IPS DF 6.9 (cell line): ENCODE results near the gene AGFG1.

Experiments
- DNase-seq: peaks from one replicate; pipeline ENCODE4 v3.0.0-alpha.2; 2013; ENCODE audit warnings: low read depth, low spot score
- H3K27ac ChIP-seq: one replicate; pipeline ENCODE4 v1.5.1; 2013; ENCODE audit warnings: low read length, control low read depth
- H3K27me3 ChIP-seq: 2 replicates; pipeline ENCODE4 v1.6.1; 2013; ENCODE audit warnings: mild to moderate bottlenecking, low read length; ENCODE audit not compliant: control insufficient read depth, insufficient read depth
- H3K36me3 ChIP-seq: 2 replicates; pipeline ENCODE4 v1.6.1; 2013; ENCODE audit warnings: low read length; ENCODE audit not compliant: control insufficient read depth, insufficient read depth
- H3K4me1 ChIP-seq: 2 replicates; pipeline ENCODE4 v1.6.1; 2013; ENCODE audit warnings: low read length; ENCODE audit not compliant: control insufficient read depth, insufficient read depth
- H3K4me3 ChIP-seq: 2 replicates; pipeline ENCODE4 v1.5.1; 2013; ENCODE audit warnings: mild to moderate bottlenecking, low read length
- H3K9me3 ChIP-seq: 2 replicates; pipeline ENCODE4 v1.6.1; 2013; ENCODE audit warnings: low read length, inconsistent platforms; ENCODE audit not compliant: control insufficient read depth, insufficient read depth
- WGBS: extraction: QIAGEN DNeasy Blood & Tissue Kit; methylation state at CpG from one replicate; pipeline ENCODE4 v1.1.7; 2013; ENCODE audit warnings: mixed read lengths, missing lambda C conversion rate; ENCODE audit not compliant: insufficient read length, insufficient coverage; 5-methylcytosine and 5-hydroxymethylcytosine counted together

The AGFG1 gene, protein sequence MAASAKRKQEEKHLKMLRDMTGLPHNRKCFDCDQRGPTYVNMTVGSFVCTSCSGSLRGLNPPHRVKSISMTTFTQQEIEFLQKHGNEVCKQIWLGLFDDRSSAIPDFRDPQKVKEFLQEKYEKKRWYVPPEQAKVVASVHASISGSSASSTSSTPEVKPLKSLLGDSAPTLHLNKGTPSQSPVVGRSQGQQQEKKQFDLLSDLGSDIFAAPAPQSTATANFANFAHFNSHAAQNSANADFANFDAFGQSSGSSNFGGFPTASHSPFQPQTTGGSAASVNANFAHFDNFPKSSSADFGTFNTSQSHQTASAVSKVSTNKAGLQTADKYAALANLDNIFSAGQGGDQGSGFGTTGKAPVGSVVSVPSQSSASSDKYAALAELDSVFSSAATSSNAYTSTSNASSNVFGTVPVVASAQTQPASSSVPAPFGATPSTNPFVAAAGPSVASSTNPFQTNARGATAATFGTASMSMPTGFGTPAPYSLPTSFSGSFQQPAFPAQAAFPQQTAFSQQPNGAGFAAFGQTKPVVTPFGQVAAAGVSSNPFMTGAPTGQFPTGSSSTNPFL

GRCh38 chr2:227471924-227472264 lies at the start of gene AGFG1:
Gene AGFG1 (plus strand): TSS chr2:227472156. CDS start chr2:227472422, 266 bp downstream.
- Histone ChIP-seq H3K27me3 (no peaks in the 10 kb centered on the region), H3K4me1 (peaks cover 4% of the 10 kb centered on the region; the same call in 1 of the 2 replicates), H3K27ac (no peak within 1 kb of the TSS), H3K36me3 (no peaks in the 10 kb centered on the region; the same call in 1 of the 2 replicates), H3K4me3 (peak within 1 kb of the TSS; percentile 100), H3K9me3 (no peaks in the 10 kb centered on the region)
- peak; percentile 39 for DNase-seq
- no CpG with 5 or more reads among the region's 28 CpGs for WGBS

GRCh38 chr2:227423656-227424499 lies 48.1 kb upstream of the AGFG1 start:
- H3K27me3 ChIP-seq, result no peaks in the 10 kb centered on the region
- H3K4me3 ChIP-seq, result no peak overlapping the region
- no peaks in the 10 kb centered on the region for H3K4me1 ChIP-seq
- no CpG with 5 or more reads among the region's 10 CpGs for WGBS
- no peak for DNase-seq
- H3K36me3 ChIP-seq, result no peaks in the 10 kb centered on the region
- no peak overlapping the region for H3K27ac ChIP-seq
- no peaks in the 10 kb centered on the region for H3K9me3 ChIP-seq

- Histone ChIP-seq H3K9me3 (no peaks in the 10 kb centered on the region; the same call in 1 of the 2 replicates), H3K4me1 (no peaks in the 10 kb centered on the region), H3K4me3 (no peak overlapping the region), H3K27me3 (no peaks in the 10 kb centered on the region), H3K27ac (no peak overlapping the region), H3K36me3 (no peaks in the 10 kb centered on the region)
- DNase-seq, result no peak
- no CpG with 5 or more reads among the region's 8 CpGs for WGBS
These were observed 43.1 kb upstream of the AGFG1 start for GRCh38 chr2:227428731-227429285.

GRCh38 chr2:227430639-227431038 lies 41.3 kb upstream of the AGFG1 start:
- DNase-seq, result no peak
- WGBS, result no CpG with 5 or more reads among the region's 3 CpGs

DNA sequence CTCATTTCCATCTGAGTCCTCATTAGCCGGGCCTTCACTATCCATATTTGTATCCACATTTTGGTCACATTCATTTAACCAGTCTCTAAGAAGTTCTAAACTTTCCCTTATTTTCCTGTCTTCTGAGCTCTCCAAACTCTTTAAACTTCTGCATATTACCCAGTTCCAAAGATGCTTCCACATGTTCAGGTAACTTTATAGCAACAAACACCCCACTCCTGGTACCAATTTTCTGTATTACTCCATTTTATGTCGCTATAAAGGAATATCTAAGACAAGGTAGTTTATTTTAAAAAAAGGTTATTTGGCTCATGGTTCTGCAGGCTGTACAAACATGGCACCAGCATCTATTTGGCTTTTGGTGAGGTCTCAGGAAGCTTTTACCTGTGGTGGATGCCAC lies 38.8 kb upstream of the AGFG1 start:
- WGBS, result no CpG with 5 or more reads among the region's 2 CpGs
- no peaks in the 10 kb centered on the region for H3K4me1 ChIP-seq
- H3K9me3 ChIP-seq, result no peaks in the 10 kb centered on the region; the same call in 1 of the 2 replicates
- no peak for DNase-seq
- H3K36me3 ChIP-seq, result no peaks in the 10 kb centered on the region
- H3K27ac ChIP-seq, result no peak overlapping the region
- no peak overlapping the region for H3K4me3 ChIP-seq
- no peaks in the 10 kb centered on the region for H3K27me3 ChIP-seq

More at GRCh38 chr2:227430639-227431038, 41.3 kb upstream of the AGFG1 start:
- H3K27ac ChIP-seq, result no peak overlapping the region
- H3K36me3 ChIP-seq, result no peaks in the 10 kb centered on the region
- H3K4me1 ChIP-seq, result no peaks in the 10 kb centered on the region
- H3K9me3 ChIP-seq, result no peaks in the 10 kb centered on the region; the same call in 1 of the 2 replicates
- H3K4me3 ChIP-seq, result no peak overlapping the region
- H3K27me3 ChIP-seq, result no peaks in the 10 kb centered on the region

DNA sequence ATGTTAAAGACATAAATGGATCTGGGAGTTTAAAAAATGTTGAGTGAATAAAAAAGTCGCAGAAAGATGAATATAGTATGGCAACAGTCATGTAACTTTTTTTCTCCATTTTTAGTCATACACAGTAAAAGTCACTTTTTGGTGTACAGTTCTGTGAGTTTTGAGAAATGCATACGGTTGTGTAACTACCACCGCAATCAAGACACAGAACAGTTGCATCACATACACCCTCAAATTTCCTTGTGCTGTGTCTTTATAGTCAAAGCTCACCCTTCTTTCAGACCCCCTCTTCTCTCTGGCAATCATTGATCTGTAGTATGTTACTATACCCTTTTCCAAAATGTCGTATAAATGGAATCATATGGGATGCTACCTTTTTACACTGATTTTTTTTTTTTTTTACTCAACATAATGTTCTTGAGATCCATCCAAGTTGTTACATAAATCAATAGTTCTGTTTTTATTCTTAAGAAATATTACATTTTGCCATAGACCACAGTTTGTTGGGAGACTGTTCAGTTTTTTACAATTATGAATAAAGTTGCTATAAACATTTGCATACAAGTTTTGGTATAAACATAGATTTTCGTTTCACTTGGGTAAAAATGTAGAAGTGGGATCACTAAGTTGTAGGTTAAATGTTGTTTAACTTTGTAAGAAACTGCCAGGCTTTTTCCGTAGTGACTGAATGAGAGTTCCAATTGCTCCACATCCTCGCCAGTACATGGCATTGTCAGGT lies 35.4 kb upstream of the AGFG1 start:
- no peaks in the 10 kb centered on the region for H3K4me1 ChIP-seq
- H3K27ac ChIP-seq, result no peak overlapping the region
- H3K36me3 ChIP-seq, result no peaks in the 10 kb centered on the region
- no peaks in the 10 kb centered on the region; the same call in 1 of the 2 replicates for H3K27me3 ChIP-seq
- DNase-seq, result no peak
- H3K4me3 ChIP-seq, result no peak overlapping the region
- H3K9me3 ChIP-seq, result no peaks in the 10 kb centered on the region; the same call in 1 of the 2 replicates
- 100% methylated on average over 1 of the region's 7 CpGs for WGBS

GRCh38 chr2:227439214-227439613 lies 32.7 kb upstream of the AGFG1 start:
- no CpG with 5 or more reads among the region's 5 CpGs for WGBS
- Histone ChIP-seq H3K27ac (no peak overlapping the region), H3K4me3 (no peak overlapping the region), H3K36me3 (no peaks in the 10 kb centered on the region), H3K4me1 (no peaks in the 10 kb centered on the region), H3K27me3 (no peaks in the 10 kb centered on the region; the same call in 1 of the 2 replicates), H3K9me3 (no peaks in the 10 kb centered on the region)
- no peak for DNase-seq

- no peak overlapping the region for H3K27ac ChIP-seq
- H3K9me3 ChIP-seq, result no peaks in the 10 kb centered on the region
- H3K36me3 ChIP-seq, result no peaks in the 10 kb centered on the region
- H3K27me3 ChIP-seq, result no peaks in the 10 kb centered on the region; the same call in 1 of the 2 replicates
- H3K4me1 ChIP-seq, result no peaks in the 10 kb centered on the region
- DNase-seq, result no peak
- no peak overlapping the region for H3K4me3 ChIP-seq
- no CpG with 5 or more reads among the region's 1 CpG for WGBS
These were observed 29.3 kb upstream of the AGFG1 start for GRCh38 chr2:227442639-227443038.

GRCh38 chr2:227443889-227444568 lies 27.9 kb upstream of the AGFG1 start:
- H3K4me1 ChIP-seq, result no peaks in the 10 kb centered on the region
- no peaks in the 10 kb centered on the region for H3K9me3 ChIP-seq
- no peak overlapping the region for H3K27ac ChIP-seq
- H3K36me3 ChIP-seq, result no peaks in the 10 kb centered on the region
- H3K27me3 ChIP-seq, result no peaks in the 10 kb centered on the region; the same call in 1 of the 2 replicates
- H3K4me3 ChIP-seq, result no peak overlapping the region
- no peak for DNase-seq
- no CpG with 5 or more reads among the region's 12 CpGs for WGBS
